Stimulated activated CD8-positive, alpha-beta memory T cell treated with anti-CD3 and anti-CD28 coated beads, Interleukin-15, amount 100 ng/mL, for 1 hour (primary cell): ENCODE data around the gene KRT32.

Experiments used
- DNase-seq: peaks from one replicate; pipeline ENCODE4 v3.0.0-alpha.2; 2020; ENCODE audit warnings: low read depth

The KRT32 gene

GRCh38 chr17:41492771-41493170, 25.6 kb upstream of the KRT32 start:
- no peak for DNase-seq

GRCh38 chr17:41492351-41492750, 25.2 kb upstream of the KRT32 start:
- DNase-seq, result no peak

- no peak for DNase-seq
Observed at GRCh38 chr17:41491476-41491875, 24.3 kb upstream of the KRT32 start.

- no peak for DNase-seq
Observed at GRCh38 chr17:41490000-41490990, 23.1 kb upstream of the KRT32 start.

GRCh38 chr17:41489531-41489930, 22.3 kb upstream of the KRT32 start, which contains the start of gene KRT36:
KRT36 (minus strand) TSS chr17:41489910; CDS start chr17:41489864, 46 bp downstream.
- no peak for DNase-seq

GRCh38 chr17:41486809-41487530, 19.8 kb upstream of the KRT32 start:
- DNase-seq, result no peak

GRCh38 chr17:41486316-41486715, 19.1 kb upstream of the KRT32 start:
- DNase-seq, result no peak

- no peak for DNase-seq
Observed at GRCh38 chr17:41484920-41485904, 18.0 kb upstream of the KRT32 start.

GRCh38 chr17:41483991-41484826, 17.0 kb upstream of the KRT32 start:
- no peak for DNase-seq

GRCh38 chr17:41483531-41483930, 16.3 kb upstream of the KRT32 start:
- DNase-seq, result no peak

GRCh38 chr17:41481036-41481435, 13.8 kb upstream of the KRT32 start, which contains the start of gene KRT35:
KRT35 (minus strand) TSS chr17:41481151; CDS start chr17:41481097, 54 bp downstream.
- DNase-seq, result no peak

GRCh38 chr17:41480581-41480980, 13.4 kb upstream of the KRT32 start:
- no peak for DNase-seq

GRCh38 chr17:41480136-41480535, 12.9 kb upstream of the KRT32 start:
- DNase-seq, result no peak

GRCh38 chr17:41478237-41478636, 11.1 kb upstream of the KRT32 start:
- DNase-seq, result no peak

- DNase-seq, result no peak
Observed at GRCh38 chr17:41476866-41477815, 10.0 kb upstream of the KRT32 start.

- DNase-seq, result no peak
Observed at GRCh38 chr17:41475421-41475820, 8.2 kb upstream of the KRT32 start.

GRCh38 chr17:41474863-41475262, 7.7 kb upstream of the KRT32 start:
- no peak for DNase-seq

- no peak for DNase-seq
Observed at GRCh38 chr17:41468346-41468745, 1.2 kb upstream of the KRT32 start.

- no peak for DNase-seq
Observed at GRCh38 chr17:41467561-41467960, 375 bp upstream of the KRT32 start.

- DNase-seq, result no peak
Observed at GRCh38 chr17:41464682-41465081, 2.5 kb downstream of the KRT32 start.
